GM19395 (cell line): ENCODE measurements around the gene KLHDC7B.
"Not testable (repeated sequence)": the region's sequence is repeated elsewhere in the genome, so short reads cannot be mapped to it uniquely, and the experiment has no call there.

Experiments used
- ATAC-seq: cut with Tn5 transposase; IDR thresholded peaks from one replicate; pipeline ENCODE4 v1.9.1; 2021; ENCODE audit warnings: mild to moderate bottlenecking, moderate library complexity; ENCODE audit not compliant: unreplicated experiment

Gene KLHDC7B

GRCh38 chr22:50529416-50529896, 16.2 kb upstream of the KLHDC7B start:
- ATAC-seq: no peak

GRCh38 chr22:50529897-50530579, 15.7 kb upstream of the KLHDC7B start, which contains the start of gene TYMP:
Gene TYMP (minus strand): TSS chr22:50530012. CDS start chr22:50529709, 303 bp downstream.
- ATAC-seq: no peak

- no peak for ATAC-seq
Measured at GRCh38 chr22:50530580-50530876, 15.2 kb upstream of the KLHDC7B start.

GRCh38 chr22:50530877-50531545, 14.7 kb upstream of the KLHDC7B start:
- ATAC-seq: no peak

GRCh38 chr22:50531546-50531961, 14.1 kb upstream of the KLHDC7B start:
- no peak for ATAC-seq

- ATAC-seq: no peak
Measured at GRCh38 chr22:50531962-50532674, 13.6 kb upstream of the KLHDC7B start.

- no peak for ATAC-seq
Measured at GRCh38 chr22:50532824-50533796, 12.6 kb upstream of the KLHDC7B start.

- ATAC-seq: not testable (repeated sequence)
Measured at GRCh38 chr22:50533856-50534711, 11.6 kb upstream of the KLHDC7B start.

DNA sequence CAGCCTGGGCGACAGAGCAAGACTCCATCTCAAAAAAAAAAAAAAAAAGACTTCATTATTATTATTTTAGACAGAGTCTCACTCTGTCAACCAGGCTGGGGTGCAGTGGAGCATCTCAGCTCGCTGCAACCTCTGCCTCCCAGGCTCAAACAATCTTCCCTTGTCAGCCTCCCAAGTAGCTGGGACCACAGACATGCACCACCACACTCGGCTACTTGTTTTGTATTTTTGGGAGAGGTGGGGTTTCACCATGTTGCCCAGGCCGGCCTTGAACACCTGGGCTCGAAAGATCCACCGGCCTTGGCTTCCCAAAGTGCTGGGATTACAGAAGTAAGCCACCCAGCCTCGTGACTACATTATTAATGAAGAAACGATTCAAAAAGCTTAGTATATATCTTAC, 10.6 kb upstream of the KLHDC7B start:
- ATAC-seq: no peak

- no peak for ATAC-seq
Measured at GRCh38 chr22:50536226-50536625, 9.5 kb upstream of the KLHDC7B start.

DNA sequence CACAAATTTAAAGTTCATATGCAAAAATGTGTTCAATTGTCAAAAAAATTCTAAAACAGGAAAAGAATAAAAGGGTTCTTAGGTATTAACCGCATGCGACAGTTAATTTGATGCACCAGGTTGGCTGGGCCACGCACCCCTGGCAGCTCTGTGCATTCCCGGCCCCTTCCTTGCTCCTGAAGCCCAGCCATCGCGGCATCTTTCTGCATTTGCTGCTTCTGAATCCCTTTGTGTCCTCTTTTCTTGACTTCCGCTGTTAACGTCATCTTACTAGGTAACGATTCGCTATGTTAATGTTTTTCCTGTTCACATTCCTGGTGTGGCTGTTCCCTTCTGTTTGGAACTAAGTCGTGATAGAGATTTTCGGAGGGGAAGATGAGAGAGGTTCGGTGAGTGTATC, 7.9 kb upstream of the KLHDC7B start:
- ATAC-seq: no peak

- ATAC-seq: no peak
Measured at GRCh38 chr22:50540381-50540780, 5.3 kb upstream of the KLHDC7B start.

DNA sequence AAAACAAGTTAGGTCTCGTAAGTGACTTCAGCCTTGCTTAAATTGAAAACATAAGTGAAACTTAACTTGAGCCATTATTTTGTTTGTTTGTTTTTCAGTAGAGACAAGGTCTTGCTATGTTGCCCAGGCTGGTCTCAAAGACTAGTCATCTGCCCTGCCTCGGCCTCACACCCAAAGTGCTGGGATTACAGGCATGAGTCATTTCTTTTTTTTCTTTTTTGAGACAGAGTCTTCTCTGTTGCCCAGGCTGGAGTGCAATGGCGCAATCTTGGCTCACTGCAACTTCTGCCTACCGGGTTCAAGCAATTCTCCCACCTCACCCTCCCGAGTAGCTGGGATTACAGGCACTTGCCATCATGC, 4.1 kb upstream of the KLHDC7B start:
- not testable (repeated sequence) for ATAC-seq

GRCh38 chr22:50542416-50542927, 3.2 kb upstream of the KLHDC7B start:
- no peak for ATAC-seq

GRCh38 chr22:50544078-50544745, 1.5 kb upstream of the KLHDC7B start:
- ATAC-seq: no peak

DNA sequence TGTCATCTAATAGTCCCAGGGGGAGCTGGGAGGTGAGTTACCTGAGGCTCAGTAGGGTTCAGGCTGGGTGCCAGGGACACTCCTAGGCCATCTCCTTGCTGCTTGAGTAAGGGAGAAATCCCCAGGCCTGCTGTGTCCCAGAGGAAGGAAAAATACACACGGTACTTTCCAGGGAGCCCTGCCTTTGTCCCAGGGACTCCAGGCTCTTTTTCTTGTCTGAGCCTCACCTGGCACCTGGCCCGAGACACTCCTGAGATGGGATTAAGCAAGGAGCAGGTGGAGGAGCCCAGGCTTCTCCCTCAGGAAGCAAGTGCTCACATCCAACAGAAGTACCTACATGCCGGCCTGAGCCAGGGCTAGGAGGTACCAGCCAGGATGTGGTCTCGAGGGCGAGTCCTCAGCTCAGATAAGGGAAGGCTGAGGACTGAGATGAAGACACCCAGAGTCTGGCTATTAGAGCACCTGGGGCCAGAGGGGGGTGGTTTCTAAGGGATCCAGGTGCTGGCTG, 899 bp upstream of the KLHDC7B start:
- ATAC-seq: no peak

DNA sequence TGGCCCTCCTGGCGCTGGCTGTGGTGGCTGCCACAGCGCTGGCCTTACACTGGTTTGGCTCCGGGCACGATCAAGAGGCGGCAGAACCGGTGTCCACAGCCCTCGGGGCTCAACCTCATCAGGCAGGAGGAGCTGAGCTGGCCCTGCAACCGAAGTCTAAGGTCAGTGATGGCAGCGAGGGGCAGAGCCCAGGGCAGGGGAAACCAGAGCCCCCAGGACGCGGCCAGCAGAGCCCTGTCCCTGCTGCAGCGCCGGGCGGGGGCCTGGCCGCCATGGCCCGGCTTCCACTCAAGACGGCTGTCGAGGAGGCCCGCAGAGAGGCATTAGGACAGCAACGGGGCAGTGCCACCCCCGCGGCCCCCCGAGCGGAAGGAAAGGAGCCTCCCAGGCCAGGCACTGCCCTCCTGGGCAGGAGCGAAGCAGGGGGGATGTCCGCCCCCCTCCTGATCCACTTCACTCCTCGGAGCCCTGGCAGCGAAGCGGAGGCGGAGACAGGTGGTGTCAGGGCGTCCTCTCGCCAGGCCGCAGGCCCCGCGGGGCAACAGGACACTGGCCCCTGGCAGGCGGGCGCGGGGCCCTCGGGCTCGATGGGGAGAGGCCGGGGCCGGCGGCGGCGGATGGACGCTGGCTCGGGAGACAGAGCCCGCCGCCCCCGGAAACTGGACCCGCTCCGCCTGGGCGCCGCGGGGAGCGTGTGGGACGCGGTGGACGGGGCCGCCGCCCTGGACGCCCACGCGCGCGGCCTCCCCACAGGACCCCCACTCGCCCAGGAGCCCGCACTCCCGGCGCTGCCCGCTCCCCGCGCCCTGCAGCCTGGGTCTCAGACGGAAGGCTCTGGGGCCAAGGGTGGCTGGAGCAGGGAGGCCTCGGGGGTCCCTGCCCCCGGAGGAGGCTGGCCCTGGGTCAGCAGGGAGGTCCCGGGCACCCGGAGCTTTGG, 895 bp downstream of the KLHDC7B start:
- ATAC-seq: no peak
